Measurements from ENCODE around the gene TNRC6B.
"Not testable (repeated sequence)": the region's sequence is repeated elsewhere in the genome, so short reads cannot be mapped to it uniquely, and the experiment has no call there.

TNRC6B gene, protein sequence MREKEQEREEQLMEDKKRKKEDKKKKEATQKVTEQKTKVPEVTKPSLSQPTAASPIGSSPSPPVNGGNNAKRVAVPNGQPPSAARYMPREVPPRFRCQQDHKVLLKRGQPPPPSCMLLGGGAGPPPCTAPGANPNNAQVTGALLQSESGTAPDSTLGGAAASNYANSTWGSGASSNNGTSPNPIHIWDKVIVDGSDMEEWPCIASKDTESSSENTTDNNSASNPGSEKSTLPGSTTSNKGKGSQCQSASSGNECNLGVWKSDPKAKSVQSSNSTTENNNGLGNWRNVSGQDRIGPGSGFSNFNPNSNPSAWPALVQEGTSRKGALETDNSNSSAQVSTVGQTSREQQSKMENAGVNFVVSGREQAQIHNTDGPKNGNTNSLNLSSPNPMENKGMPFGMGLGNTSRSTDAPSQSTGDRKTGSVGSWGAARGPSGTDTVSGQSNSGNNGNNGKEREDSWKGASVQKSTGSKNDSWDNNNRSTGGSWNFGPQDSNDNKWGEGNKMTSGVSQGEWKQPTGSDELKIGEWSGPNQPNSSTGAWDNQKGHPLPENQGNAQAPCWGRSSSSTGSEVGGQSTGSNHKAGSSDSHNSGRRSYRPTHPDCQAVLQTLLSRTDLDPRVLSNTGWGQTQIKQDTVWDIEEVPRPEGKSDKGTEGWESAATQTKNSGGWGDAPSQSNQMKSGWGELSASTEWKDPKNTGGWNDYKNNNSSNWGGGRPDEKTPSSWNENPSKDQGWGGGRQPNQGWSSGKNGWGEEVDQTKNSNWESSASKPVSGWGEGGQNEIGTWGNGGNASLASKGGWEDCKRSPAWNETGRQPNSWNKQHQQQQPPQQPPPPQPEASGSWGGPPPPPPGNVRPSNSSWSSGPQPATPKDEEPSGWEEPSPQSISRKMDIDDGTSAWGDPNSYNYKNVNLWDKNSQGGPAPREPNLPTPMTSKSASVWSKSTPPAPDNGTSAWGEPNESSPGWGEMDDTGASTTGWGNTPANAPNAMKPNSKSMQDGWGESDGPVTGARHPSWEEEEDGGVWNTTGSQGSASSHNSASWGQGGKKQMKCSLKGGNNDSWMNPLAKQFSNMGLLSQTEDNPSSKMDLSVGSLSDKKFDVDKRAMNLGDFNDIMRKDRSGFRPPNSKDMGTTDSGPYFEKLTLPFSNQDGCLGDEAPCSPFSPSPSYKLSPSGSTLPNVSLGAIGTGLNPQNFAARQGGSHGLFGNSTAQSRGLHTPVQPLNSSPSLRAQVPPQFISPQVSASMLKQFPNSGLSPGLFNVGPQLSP (N-terminal part only)

DNA sequence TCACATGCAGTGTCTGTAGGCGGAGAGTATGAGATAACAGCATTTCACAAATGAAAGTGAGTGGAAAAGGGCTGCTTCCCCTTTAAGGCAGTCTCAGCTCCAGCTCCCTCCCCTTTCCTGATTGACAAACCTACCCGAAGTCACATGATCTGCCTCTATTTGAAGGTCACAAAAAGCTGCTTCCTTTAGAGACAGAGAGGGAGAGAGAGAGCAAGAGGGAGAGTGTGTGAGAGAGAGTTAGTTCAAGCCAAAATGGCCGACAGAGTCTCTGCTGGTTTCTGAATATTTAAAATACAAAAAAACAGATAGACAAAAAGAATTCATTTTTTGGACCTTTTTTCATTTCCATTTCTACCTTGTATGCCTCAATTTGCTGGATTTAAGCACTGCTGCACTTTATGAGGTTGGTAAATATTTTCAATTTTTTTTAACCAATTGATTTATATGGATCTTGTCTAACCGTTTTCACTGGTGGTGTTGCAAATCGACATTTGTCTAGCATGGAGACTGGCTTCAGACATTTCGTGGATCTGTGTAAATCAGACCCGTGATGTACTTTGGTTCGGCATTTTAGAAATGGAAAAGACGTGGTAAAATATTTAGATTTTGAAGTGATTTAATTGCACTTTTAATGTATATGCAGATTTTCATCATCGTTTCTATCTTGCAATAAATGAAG lies at the start of gene TNRC6B:
TSS of gene TNRC6B (plus strand) at position 188 of the 679 bp plus-strand sequence. CDS start at position 399, 211 bp downstream.
- DNase-seq = peak; percentile 95

DNA sequence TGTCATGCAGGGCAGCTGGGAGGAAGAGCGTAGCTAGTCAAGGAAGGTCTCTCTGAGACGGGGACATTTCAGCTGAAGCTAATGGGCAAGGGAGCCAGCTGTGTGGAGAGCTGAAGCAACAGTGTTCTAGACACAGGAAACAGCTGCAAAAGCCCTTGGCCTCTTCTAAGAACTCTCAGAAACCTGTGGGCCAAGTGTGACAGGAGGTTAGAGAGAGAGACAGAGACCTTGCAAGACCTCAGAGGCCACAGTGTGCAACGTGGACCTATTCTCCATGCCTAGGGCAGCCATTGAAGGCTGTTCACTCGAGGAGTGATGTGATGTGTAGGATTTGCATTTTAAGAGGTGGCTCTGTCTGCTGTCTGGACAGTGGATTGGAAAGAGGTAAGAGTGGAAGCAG lies 48.7 kb upstream of the TNRC6B start:
- no peak for DNase-seq

DNA sequence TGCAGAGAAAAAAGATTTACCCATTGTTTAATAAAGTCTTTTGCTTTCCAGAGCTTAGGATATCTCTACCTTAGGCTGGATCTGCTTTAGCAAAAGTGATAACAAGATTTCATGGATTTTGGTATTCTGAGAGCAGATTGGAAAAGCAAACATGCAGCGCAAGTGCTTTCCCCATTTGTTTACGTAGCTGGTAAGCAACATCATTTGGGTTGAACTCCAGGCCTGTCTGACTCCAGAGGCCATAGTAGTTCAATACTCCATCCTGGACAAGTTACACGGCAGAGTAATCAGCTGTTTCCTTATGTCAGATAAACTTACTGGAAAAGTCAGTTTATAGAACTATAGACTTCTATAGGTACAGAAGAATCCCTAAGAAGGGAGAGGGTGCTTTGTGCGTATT lies 40.6 kb upstream of the TNRC6B start:
- DNase-seq = no peak

DNA sequence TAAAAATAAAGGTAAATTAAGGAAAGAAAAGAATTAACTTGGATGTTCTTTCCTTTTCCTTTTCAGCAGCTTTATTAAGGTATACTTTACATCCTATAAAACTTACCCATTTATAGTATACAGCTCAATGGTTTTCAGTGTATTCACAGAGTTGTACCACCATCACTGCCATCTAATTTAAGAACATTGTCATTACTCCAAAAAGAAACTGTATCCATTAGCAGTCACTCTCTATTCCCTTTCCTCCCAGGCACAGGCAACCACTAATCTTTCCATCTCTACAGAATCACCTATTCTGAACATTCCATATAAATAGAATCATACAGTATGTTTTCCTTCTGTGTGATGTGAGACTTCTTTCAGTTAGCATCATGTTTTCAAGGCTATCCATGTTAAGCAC lies 38.9 kb upstream of the TNRC6B start:
- DNase-seq = no peak

DNA sequence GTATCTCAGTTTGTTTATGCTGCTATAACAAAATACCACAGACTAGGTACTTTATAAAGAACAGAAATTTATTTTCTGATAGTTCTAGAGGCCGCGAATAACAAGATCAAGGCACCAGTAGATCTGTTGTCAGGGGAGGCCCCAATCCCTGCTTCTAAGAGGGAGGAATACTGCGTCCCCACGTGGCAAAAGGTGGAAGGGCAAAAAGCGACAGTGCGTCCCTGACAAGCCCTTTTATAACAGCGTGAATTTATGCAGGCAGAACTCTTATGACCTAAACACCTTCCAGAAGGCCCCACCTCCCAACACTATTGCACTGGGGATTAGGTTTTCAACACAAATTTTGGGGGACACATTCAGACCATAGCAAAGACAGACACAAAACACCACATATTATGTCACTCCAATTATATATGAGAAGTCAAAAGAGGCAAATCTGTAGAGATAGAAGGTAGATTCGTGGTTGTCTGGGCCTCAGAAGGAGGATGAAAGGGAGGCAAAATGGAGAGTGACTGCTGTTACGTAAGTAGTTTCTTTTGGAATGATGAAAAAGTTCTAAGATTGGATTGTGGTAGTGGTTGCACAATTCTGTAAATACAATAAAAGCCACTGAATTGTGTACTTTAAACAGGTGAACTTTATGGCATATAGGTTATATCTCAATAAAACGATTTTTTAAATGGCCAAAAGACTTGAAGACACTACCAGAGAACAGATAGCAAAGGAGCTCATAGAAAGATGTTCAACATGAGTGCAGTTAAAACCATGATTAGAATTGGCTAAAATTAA lies 30.1 kb upstream of the TNRC6B start:
- no peak for DNase-seq

DNA sequence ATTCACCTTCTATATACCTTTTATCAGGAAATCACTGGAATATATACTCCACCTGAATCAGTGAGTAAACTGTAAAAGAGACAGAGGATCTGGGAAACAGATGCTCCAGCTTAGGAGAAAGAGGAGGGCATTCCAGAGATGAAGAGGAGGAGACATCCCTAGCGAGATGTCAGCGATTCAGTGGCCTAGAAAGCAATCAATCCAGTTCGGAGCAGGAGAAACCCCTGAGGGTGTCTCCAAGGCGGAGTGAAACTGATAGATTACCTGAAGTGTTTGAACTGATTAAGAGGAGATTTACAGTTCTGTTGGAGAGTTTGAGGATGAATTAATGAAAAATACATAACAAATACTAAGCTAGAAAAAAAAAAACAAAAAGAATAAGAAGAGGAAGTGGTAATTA lies 24.5 kb upstream of the TNRC6B start:
- no peak for DNase-seq

DNA sequence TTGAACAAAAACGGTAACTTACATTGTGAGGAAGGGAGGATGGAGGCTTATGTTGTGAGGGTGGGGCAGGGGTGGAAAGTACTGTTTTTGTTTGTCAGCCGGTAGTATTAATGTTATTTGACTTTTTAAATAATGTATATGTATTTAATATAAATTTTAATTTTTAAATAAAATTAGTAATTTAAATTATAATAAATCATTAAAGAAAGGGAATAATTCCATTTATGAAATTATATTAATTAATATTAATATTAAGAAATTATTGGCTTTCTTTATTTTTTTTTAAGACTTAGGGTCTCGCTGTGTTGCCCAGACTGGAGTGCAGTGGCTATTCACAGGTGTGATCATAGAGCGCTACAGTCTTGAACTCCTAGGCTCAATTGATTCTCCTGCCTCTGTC lies 24.0 kb upstream of the TNRC6B start:
- no peak for DNase-seq

DNA sequence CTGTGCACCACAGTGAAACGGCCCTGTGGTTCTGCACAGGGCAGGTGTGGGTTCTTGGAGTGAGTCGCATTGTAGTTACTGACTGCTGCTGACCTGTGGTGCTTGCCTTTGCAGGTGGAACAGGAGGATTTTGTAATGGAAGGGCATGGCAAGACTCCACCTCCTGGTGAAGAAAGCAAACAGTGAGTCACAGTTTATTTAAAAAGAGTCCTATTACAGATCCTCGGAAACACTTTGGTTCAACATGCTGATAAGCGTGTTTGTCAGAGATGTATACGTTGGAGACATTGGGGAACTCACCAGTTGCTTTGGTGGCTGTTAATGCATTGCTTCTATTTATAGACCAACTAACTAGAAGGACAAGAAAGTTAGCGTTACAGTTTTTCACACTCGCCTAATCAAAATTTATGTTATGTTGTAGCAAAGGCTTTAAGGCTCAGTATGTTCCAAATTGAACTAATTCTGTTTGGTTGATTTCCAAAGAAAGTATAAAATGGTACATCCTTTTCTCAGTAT lies 21.7 kb upstream of the TNRC6B start:
- peak; percentile 88 for DNase-seq

DNA sequence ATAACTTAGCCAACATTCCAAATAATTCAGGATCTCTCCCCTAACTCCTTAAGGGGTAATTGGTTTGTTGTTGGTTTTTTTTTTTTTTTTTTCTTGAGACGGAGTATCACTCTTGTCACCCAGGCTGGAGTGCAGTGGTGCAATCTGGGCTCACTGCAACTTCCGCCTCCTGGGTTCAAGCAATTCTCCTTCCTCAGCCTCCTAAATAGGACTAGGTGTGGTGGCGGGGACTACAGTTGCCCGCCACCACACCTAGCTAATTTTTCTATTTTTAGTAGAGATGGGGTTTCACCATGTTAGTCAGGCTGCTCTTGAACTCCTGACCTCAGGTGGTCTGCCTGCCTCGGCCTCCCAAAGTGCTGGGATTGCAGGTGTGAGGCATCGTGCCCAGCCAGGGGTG lies 21.0 kb upstream of the TNRC6B start:
- not testable (repeated sequence) for DNase-seq

DNA sequence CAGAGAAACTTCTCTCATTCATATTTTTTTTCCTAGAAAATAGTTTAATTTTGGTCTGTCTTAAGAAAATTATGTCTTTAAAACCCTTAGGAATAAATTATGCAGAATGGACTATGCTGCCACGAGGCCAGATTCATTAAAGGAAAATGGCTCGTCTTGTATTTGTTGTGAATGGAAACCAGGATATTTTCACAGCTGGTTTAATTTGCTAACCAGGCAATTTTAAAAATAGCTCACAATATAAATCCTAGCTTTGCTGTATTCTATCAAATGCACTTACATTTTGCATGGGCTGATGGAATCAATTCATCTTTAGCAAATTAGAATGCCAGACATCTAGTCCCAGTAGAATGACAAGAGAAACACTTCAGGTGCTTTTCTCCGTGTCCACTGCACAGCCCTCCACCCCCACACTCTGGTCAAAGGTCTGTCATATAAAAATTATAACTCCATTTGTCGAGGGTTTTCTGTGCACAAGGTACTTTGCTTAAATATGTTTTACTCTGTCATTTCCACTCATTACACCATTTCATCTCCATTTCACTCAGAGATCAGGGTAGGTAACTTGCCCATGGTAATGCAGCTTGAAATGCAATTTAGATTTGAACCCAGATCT lies 20.3 kb upstream of the TNRC6B start:
- no peak for DNase-seq

DNA sequence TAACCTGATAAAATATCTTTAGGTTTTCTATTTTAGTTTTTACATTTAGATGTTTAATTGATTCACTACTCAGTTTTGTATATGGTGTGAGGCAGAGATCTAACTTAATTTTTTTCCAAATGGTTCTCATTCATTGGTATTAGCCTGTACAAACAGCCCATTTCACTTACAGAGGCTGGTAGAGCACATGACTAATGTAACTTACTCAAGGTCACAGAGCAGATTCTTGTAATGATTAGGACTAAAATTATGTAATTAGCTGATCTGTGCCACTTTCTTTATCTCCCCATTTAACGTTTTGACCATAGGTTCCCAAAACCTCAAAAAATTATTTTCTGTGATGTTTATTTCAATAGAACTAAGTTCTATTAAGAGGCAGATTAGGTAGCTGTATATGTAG lies 16.5 kb upstream of the TNRC6B start:
- no peak for DNase-seq

DNA sequence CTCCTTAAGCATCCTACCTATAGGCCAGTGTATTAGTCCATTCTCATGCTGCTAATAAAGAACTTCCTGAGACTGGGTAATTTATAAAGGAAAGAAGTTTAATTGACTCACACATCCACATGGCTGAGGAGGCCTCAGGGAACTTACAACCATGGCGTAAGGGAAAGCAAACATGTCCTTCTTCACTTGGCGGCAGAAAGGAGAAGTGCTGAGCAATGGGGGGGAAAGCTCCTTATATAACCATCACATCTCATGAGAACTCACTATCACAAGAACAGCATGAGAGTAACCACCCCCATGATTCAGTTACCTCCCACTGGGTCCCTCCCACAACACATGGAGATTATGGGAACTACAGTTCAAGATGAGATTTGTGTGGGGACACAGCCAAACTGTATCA lies 12.2 kb upstream of the TNRC6B start:
- not testable (repeated sequence) for DNase-seq

DNA sequence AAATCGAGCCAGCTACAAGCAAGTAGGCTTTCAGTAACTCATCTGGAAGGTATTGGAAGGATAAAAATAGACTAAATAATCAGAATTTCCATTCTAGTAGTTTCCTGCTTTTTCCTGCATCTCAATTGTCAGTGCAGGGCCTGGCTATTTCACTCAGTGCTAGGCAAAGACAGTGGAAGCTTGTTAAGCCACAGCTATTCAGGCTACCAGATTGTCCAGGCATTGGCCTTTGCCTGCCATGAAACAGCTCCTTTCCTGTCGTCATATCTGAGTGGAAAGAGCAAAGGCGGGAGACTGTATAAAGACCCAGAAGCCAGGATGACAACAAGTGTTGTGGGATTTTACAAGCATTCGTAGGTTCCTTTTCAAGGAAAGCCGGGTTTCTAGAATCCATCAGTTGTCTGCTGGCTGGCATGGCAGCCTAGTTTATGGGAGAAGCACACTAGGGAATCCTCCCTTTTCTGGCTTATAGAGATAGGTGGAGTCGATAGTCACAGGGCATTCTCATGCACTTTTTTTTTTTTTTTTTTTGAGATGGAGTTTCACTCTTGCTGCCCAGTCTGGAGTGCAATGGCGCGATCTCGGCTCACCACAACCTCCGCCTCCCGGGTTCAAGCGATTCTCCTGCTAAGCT lies 2.0 kb upstream of the TNRC6B start:
- DNase-seq = no peak

DNA sequence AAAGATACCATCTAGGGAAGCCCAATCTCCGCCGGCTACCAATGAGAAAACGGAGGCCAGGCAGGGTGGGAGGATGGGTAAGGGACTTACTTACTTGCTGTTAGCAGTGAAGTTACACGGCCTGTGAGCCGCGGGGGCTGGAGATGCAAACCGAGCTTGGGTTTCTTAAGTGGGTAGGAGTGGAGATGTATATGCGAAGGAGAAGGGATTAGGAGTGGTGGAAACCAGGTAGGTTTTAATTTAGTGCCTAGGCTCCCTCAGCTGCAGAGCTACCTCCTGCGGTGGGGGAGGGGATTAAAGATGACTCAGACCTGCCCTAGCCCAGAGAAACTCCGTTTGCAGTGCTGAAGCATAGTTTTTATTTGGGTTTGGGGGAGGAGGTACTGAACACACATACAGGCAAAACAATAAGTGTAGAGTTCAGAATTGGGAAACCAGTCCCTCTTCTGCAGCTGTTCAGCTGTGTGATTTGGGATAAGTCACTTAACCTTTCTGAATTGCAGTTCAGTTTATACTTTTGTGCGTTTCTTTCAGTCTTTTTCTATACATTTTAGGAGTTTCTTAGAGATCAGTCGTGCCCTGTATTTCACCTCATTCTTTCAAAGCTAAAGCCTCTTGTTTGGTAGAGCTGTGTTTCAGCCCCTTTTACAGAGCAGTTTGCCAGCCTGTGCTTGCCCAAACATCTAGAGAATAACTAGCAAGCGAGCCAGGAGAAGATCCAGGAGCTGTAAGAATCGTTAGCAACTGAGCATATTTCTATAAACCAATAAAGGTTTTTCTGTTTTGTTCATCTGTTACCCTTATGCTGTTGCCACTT lies 596 bp upstream of the TNRC6B start:
- DNase-seq = no peak

DNA sequence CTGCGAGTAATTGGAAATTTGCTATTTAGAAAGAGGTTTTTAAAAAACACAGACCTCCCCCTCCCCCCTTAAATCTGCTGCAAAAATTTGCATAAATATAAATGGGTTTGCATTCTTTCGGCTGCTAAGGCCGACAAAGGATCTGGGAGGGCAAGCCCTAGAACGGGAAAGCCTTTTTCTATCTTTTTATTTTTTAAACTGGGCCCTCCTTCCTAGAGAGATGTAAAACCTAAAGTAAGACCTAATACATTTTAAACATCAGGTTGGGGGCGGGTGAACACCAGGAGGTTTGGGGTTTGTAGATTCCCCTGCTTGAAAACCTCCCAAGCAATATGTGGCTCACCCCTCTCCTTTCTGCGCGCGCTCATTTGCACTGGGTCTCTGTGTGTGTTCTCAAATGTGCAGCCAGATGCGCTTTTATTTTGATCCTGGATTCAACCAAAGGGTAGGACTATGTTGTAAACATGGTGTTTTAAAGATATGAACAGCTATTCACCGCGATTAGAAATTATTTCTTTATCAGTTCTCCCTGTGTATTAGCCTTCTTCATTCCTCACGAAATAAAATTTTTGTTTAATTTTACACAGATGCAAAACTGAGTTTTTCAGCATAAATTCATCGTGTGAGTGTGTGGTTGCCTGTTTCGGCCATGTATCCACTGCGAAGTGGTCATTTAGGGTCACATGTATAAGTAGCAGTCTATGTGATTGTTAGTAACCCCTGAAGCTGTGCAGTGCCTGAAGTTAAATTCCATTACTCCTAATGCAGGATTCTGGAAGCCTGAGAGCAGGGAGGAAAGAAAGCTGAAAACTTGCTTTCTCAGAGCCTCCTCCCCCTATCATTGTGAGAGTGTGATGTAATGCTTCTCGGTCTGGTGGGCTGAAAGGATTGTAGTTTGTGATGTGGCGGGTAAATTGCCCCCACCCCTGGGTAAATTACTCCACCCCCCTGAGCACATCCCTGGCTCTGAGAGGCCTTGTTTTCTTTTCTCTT lies 988 bp downstream of the TNRC6B start:
- no peak for DNase-seq

DNA sequence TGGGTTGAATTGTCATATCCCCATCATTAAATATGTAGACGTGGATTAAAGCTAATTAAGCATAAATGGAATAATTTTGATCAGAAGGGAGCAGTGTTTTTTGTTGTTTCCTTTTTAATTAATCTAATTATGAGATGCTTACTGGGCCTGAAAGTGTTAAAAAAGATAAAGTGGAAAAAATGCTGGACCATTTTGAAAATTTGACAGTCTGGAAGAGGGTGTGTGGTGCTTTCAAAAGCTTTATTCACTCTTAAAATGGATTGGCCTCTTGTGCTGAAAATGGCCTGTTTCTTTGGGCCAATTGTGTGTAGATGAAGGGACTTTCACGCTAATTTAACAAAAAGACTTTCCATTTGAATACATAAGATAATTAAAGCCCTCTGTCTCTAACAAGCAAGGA lies 1.8 kb downstream of the TNRC6B start:
- no peak for DNase-seq

DNA sequence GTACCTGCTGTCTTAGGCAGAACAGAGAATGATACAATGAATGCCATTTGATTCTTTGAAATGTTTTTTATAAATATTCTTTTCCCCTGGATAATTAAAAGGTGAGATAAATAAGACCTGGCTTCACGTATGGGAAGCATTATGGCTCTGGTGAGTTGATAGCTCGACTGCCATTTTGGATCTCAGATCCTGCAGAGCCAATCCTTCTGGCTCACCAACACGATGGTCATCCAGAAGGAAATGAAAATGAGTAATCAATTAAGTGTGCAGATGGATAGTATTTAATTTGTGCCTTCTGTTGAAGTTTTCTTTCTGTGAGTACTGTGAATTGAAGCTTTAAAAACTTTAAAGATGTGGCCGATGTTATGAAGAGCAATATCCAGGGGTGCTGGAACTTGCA lies 2.7 kb downstream of the TNRC6B start:
- DNase-seq = no peak

DNA sequence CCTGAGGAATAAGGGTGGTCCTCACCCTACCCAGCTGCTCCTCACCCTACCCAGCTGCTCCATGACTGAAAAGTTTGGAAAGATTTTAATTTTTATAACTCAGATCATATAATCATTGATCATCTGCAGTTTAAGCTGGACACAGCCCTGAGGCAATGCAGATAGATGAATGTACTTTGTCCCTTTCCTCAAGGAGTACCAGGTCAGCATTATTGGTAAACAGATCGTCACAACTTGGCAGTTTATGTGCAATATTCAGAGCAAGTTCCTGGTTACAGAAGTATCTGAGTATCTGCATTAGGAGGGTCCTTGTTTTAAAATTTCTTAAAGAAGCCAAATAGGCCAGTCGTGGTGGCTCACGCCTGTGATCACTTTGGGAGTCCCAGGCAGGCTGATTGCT lies 3.6 kb downstream of the TNRC6B start:
- no peak for DNase-seq

Data from NCI-H1436 treated with DMSO at 0.1 percent for 48 hours (cell line).